Keratinocyte (primary cell): ENCODE data around the gene TTL. TPM values are rescaled to one million over a fixed set of nuclear protein-coding genes. Genes with fewer than 3 reads are reported as not detected.
"Not testable (repeated sequence)": the region's sequence is repeated elsewhere in the genome, so short reads cannot be mapped to it uniquely, and the experiment has no call there.

ENCODE experiments used
- DNase-seq: peaks from one replicate; pipeline ENCODE4 v3.0.0-alpha.2; 2011; ENCODE audit warnings: low read depth, missing footprints, low spot score
- FAIRE-seq: peaks from 2 replicates; lab custom pipeline; 2011; peaks lifted over from hg19 to GRCh38; lab: Jason Lieb, UNC
- H2AFZ ChIP-seq: 2 replicates; pipeline ENCODE4 v1.6.0; 2012; ENCODE audit warnings: low read length, control low read depth, inconsistent platforms; ENCODE audit not compliant: control insufficient read depth
- H3K27ac ChIP-seq: 2 replicates; pipeline ENCODE4 v1.5.1; 2011; ENCODE audit warnings: low read length; ENCODE audit not compliant: control insufficient read depth, insufficient read depth
- H3K27me3 ChIP-seq: 3 replicates; pipeline ENCODE4 v1.6.0; 2011; ENCODE audit warnings: low read length; ENCODE audit not compliant: control insufficient read depth, insufficient read depth; ENCODE audit errors: extremely low read depth
- H3K36me3 ChIP-seq, 2 experiments: 2 replicates in 1 of 2; 3 replicates in 1 of 2; pipeline ENCODE4 v1.5.1; 2011; ENCODE audit warnings: low read length in 2 of 2, mild to moderate bottlenecking in 1 of 2; ENCODE audit not compliant: control insufficient read depth in 2 of 2, insufficient read depth in 2 of 2; ENCODE audit errors: extremely low read depth in 1 of 2
- H3K4me1 ChIP-seq: 3 replicates; pipeline ENCODE4 v1.5.1; 2011; ENCODE audit warnings: low read length; ENCODE audit not compliant: control insufficient read depth, insufficient read depth; ENCODE audit errors: extremely low read depth
- H3K4me2 ChIP-seq: 3 replicates; pipeline ENCODE4 v1.6.0; 2011; ENCODE audit warnings: low read depth, low read length; ENCODE audit not compliant: control insufficient read depth, insufficient read depth; ENCODE audit errors: extremely low read depth
- H3K4me3 ChIP-seq, 3 experiments: fragments of 200-600 bp in 1 of 3; sonication (generic) in 1 of 3; 2 replicates in 2 of 3; 3 replicates in 1 of 3; pipeline ENCODE4 v1.5.1; 2011 to 2016; ENCODE audit warnings: low read length in 3 of 3, mild to moderate bottlenecking in 3 of 3, control low read depth in 2 of 3, inconsistent platforms in 1 of 3, low read depth in 1 of 3, mixed read lengths in 1 of 3, mixed run types in 1 of 3, moderate library complexity in 1 of 3; ENCODE audit not compliant: control insufficient read depth in 2 of 3, insufficient read depth in 2 of 3; ENCODE audit errors: extremely low read depth in 1 of 3
- H3K79me2 ChIP-seq: 2 replicates; pipeline ENCODE4 v1.6.0; 2012; ENCODE audit warnings: low read length; ENCODE audit not compliant: control insufficient read depth, insufficient read depth
- H3K9ac ChIP-seq: 3 replicates; pipeline ENCODE4 v1.6.0; 2011; ENCODE audit warnings: low read length; ENCODE audit not compliant: control insufficient read depth, insufficient read depth; ENCODE audit errors: extremely low read depth
- H3K9me1 ChIP-seq: 3 replicates; pipeline ENCODE4 v1.6.0; 2011; ENCODE audit warnings: low read length; ENCODE audit not compliant: control insufficient read depth, insufficient read depth; ENCODE audit errors: extremely low read depth
- H3K9me3 ChIP-seq: 2 replicates; pipeline ENCODE4 v1.5.1; 2012; ENCODE audit warnings: low read depth, low read length; ENCODE audit not compliant: control insufficient read depth
- H4K20me1 ChIP-seq: 3 replicates; pipeline ENCODE4 v1.6.0; 2011; ENCODE audit warnings: low read length; ENCODE audit not compliant: control insufficient read depth, insufficient read depth; ENCODE audit errors: extremely low read depth
- CTCF ChIP-seq, 3 experiments: IDR thresholded peaks in 1 of 3; conservative IDR thresholded peaks in 1 of 3; optimal IDR thresholded peaks in 1 of 3; 2 replicates in 2 of 3; 3 replicates in 1 of 3; pipeline versions ENCODE3 to v1.5.1; 2011; ENCODE audit warnings: low read length in 3 of 3, mild to moderate bottlenecking in 3 of 3, moderate library complexity in 2 of 3, control low read depth in 1 of 3, inconsistent platforms in 1 of 3; ENCODE audit not compliant: insufficient read depth in 2 of 3; ENCODE audit errors: extremely low read depth in 1 of 3
- EZH2 ChIP-seq: IDR thresholded peaks from one replicate; pipeline ENCODE4 v1.6.1; 2012; ENCODE audit warnings: inconsistent platforms, mild to moderate bottlenecking, low read length, moderate library complexity
- dilution Hi-C: fragments of 300-500 bp; cut with MboI; formaldehyde crosslinking; loops from one replicate; pipeline ENCODE4 v1.7.0; 2020; ENCODE audit warnings: low sequenced_read_pairs; ENCODE audit not compliant: extremely low pct_ligation_motif_present
- polyA plus RNA-seq, 5 experiments: library from polyadenylated mRNA; depleted of rRNA in 3 of 5; stranded (reverse) in 3 of 5; stranded (forward) in 1 of 5; unstranded in 1 of 5; fragments of >200 nt; gene quantifications; 1 replicate in 1 of 5; 2 replicates in 3 of 5; 3 replicates in 1 of 5; pipeline versions ENCODE4 v1.2.1 to v1.2.3, GENCODE V29; 2011 to 2012; ENCODE audit warnings: missing spikeins in 2 of 5, low read depth in 1 of 5, low replicate concordance in 1 of 5

The TTL gene
- polyA plus RNA-seq, 1 donor (not counting 4 experiments of a cell fraction or from before 2014, with no cell fraction given), result 37.9 TPM

- FAIRE-seq, H3K9ac ChIP-seq, DNase-seq, dilution Hi-C loops, H2AFZ ChIP-seq, H3K9me3 ChIP-seq, H3K79me2 ChIP-seq, H3K4me2 ChIP-seq, H3K27ac ChIP-seq, H3K27me3 ChIP-seq, H4K20me1 ChIP-seq, H3K4me1 ChIP-seq, H3K9me1 ChIP-seq, H3K36me3 ChIP-seq, H3K4me3 ChIP-seq: not testable (repeated sequence)
These were observed 27.5 kb downstream of the TTL start for GRCh38 chr2:112509239-112509998.

- no peaks in the 10 kb centered on the region for H3K4me1 ChIP-seq
- H3K79me2 ChIP-seq, result no peaks in the 10 kb centered on the region
- no peak overlapping the region for H3K27ac ChIP-seq
- no peaks in the 10 kb centered on the region for H3K27me3 ChIP-seq
- FAIRE-seq (no peak), DNase-seq (no peak)
- H3K9me3 ChIP-seq, result no peaks in the 10 kb centered on the region
- TF ChIP-seq EZH2 (no peak), CTCF (optimal IDR thresholded peaks at IDR 0.05 in 1 of 3, IDR thresholded peaks at IDR 0.05 in 1 of 3, conservative IDR thresholded peaks at IDR 0.05 in 1 of 3; ENCODE audit: extremely low read depth in 1 of 3, insufficient read depth in 2 of 3, low read length in 3 of 3) (no peak)
- peaks cover 4 to 5% of the 10 kb centered on the region in 2 experiments for H3K36me3 ChIP-seq
- no peaks in the 10 kb centered on the region for H4K20me1 ChIP-seq
- no peak overlapping the region for H3K4me3 ChIP-seq
- no peak overlapping the region for H3K4me2 ChIP-seq
- H2AFZ ChIP-seq, result no peak overlapping the region
- dilution Hi-C loops, result no loop called here
- H3K9me1 ChIP-seq, result no peaks in the 10 kb centered on the region
- no peak overlapping the region for H3K9ac ChIP-seq
These were observed 34.8 kb downstream of the TTL start for GRCh38 chr2:112516801-112517200.
